ENCODE measurements around the gene PEX5L.
"Not testable (repeated sequence)": the region's sequence is repeated elsewhere in the genome, so short reads cannot be mapped to it uniquely, and the experiment has no call there.

Gene PEX5L

DNA sequence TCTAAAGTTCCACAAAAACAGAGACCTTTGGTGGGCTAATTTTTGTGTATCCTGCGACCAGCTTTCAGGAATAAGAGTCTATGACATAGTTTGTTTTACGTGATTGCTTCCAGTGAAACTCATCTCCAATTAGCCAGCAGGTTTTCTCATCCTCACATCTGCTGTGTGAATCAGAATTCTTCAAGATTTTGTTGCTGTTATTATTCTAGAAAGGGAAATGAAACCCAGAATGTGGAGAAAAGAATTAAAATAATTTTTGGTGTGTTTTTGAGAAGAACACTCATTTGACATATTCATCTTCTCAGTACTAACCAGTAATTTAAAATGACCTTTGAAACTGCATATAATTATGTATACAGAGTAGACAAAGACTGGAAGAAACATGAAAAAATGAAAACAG is 208.0 kb downstream of the PEX5L start:
- no peak for DNase-seq

DNA sequence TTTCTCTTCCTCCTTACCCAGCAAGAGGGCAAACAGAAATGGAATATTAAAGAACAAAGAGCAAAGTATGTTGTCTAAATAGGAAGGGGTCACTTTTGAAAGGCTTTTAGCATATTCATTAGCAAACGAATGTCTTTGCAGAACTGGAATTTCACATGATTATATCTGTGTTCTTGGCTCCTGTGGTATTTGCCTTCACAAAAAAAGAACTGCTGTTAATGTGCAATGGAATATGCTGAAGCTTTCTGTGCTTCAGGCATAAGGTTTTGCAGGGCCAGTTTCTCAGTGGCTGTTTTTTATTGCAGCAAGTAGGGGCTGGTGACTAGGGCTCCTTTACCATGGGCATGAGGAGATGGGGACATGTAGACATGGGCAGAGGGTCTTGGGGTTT is 210.5 kb downstream of the PEX5L start:
- no peak for DNase-seq

- no peak for DNase-seq
These were observed 211.1 kb downstream of the PEX5L start for GRCh38 chr3:179825527-179826246.

DNA sequence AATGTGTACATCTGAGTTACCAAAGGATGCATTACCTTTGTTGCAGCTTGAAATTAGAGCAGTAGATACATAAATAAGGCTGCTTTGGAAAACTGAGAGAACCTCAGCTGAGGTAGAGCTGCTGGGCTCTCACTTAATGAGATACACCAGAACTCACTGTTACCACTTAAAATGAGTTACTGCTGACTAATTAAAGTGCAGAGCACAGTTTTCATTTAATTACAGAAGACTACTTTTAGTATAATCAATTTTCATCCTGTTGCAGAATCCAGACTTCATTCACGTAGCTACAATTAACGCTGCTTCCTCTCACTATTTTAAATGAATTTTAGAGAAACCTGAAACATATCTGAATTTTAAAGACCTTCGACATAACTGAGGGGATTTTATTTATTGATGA is 214.4 kb downstream of the PEX5L start:
- DNase-seq, result no peak

GRCh38 chr3:179819379-179819778 is 217.4 kb downstream of the PEX5L start:
- no peak for DNase-seq

- DNase-seq, result no peak
These were observed 224.7 kb downstream of the PEX5L start for GRCh38 chr3:179812096-179812382.

DNA sequence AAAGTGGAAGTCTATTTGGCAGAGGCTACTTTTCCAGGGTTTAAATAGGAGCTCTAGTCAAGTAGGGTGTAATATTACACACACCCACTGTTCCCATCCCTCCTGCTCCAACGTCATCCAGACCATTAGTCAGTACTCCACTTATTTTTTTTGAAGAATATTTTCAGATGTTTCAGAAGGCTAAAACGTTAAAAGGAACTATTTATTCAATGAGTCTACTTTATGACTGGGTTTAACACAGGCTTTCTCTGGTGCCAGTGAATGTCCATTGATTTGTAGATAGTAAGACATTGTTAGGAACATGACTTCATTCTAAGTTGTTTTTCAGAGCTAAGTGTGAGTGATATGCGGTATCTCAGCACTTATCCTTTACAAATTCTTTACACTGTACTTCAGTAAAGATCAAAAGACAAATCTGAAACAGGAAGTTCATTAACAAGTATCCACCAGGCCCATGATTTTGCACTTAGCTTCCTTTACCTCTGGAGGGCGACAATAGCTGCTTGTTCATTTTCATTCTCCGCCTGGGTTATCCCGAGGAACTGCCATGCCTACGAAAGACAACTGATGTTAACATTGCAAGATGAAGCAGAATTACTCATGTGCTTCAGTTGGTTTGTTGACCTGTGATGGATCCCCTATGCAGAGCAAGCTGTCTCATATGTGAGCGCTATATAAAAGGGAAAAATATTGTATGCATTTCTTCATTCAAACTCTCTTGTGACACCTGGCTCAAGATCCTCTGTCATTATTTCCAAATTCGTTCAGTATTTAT is 225.2 kb downstream of the PEX5L start:
- no peak for DNase-seq

GRCh38 chr3:179809639-179810038 is 227.1 kb downstream of the PEX5L start:
- DNase-seq, result no peak

- no peak for DNase-seq
These were observed 229.1 kb downstream of the PEX5L start for GRCh38 chr3:179807588-179807987.

DNA sequence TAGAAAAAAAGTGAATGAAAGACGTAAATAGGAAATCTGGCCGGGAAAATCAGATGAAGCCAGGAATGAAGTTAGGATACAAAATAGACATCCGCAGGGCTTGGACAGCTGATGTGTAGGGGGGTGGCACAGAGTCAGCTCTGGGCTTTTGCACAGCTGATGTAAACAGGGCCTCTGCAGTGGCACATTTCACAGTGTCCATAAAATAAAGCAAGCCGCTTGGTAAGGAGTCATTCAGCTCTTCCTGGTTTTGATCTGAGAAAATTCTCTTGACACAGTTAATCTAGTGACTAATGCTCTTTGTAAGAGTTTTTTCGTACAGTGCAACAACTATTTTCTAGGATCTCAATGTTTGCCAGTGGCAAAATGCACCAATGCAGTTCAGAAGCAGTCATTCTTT is 230.6 kb downstream of the PEX5L start:
- no peak for DNase-seq

DNA sequence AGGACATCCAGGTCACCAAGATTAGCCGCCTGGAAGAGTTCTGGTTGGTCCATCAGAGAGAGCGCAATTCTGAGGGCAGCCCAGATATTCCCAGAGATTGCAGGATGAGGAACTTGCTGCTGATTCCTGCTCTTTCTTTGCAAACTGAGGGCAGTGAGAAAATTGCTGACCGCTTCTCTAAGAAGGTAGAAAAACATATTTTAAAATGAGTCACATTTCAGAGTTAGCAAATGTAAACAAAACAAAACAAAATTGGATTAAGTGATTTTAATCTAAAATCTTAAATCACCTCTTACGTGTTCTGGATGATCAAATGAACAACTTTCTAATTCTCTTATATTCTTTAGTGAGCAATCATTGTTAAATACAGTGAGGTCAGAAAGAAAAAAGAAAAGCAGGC is 234.9 kb downstream of the PEX5L start:
- no peak for DNase-seq

GRCh38 chr3:179801263-179801662 is 235.5 kb downstream of the PEX5L start:
- DNase-seq, result no peak

GRCh38 chr3:179797192-179797591 is 239.5 kb downstream of the PEX5L start:
- no peak for DNase-seq

DNA sequence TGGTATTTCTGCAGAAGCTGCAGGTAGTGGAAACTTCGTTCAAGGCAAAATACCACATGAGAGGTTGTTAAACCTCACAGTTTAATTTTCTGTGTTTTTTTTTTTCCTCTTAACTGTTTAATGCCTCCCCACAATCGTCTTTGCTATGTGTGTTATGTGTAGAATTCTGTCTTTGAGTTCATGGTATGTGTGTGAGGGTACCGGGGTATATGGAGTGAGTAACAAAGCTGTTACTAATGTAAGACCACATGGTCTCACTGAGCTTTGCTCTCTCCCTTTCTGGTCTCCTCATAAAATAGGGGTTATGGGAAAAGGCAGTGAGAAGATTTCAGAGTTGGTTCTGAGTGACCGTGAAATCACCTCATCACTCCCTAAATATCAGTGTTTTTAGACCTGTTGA is 240.3 kb downstream of the PEX5L start:
- DNase-seq, result no peak

- no peak for DNase-seq
These were observed 242.4 kb downstream of the PEX5L start for GRCh38 chr3:179794355-179794754.

GRCh38 chr3:179791793-179792192 is 244.9 kb downstream of the PEX5L start:
- no peak for DNase-seq

- DNase-seq, result no peak
These were observed 247.7 kb downstream of the PEX5L start for GRCh38 chr3:179788996-179789395.

GRCh38 chr3:179782841-179783240 is 253.9 kb downstream of the PEX5L start:
- DNase-seq, result not testable (repeated sequence)

DNA sequence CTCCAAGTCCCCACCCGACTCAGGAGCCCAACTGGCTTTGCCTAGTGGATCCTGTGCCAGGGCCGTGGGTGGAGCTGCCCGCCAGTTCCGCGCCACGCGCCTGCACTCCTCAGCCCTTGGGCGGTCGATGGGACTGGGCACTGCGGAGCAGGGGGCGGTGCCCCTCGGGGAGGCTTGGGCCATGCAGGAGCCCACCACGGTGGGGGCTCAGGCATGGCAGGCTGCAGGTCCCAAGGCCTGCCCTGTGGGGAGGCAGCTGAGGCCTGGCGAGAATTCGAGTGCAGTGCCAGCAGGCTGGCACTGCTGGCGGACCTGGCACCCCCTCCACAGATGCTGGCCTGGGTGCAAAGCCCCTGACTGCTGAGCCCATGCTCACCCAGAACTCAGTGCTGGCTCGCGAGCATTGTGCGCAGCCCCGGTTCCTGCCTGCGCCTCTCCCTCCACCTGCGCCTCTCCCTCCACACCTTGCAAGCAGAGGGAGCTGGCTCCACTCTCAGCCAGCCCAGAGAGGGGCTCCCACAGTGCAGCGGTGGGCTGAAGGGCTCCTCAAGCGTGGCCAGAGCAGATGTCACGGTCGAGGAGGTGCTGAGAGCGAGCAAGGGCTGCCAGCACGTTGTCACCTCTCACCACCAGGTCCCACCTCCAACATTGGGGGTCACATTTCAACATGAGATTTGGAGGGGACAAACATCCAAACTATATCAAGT is 261.2 kb downstream of the PEX5L start:
- DNase-seq, result no peak

GRCh38 chr3:179772297-179772696 is 264.4 kb downstream of the PEX5L start:
- DNase-seq, result no peak

- no peak for DNase-seq
These were observed 264.9 kb downstream of the PEX5L start for GRCh38 chr3:179771797-179772196.

GRCh38 chr3:179769411-179770247 is 267.1 kb downstream of the PEX5L start:
- DNase-seq, result no peak

DNA sequence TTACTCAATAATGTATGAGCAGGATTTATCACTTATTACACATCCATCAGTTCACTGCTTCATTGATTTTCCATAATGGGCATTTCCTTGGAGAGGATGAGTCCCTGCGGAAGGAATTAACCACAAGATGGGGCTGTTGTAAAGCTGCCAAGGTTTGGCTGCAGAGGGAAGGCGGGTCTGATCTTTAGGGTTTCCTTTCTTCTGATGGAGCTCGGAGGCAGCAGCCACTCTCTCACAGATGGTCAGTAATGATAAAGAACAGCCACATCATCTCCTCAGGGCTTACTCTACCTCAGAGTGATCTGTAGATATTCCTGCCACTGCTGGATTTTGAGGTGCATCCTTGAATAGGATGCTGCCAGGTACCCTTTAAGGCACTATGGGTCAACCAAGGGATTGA is 268.7 kb downstream of the PEX5L start:
- no peak for DNase-seq

All from activated CD8-positive, alpha-beta memory T cell treated with anti-CD3 and anti-CD28 coated beads, Interleukin-2, amount 50 U/mL, for 48 hours (primary cell).